Small intestine (tissue), 7 donors: ENCODE data around the gene CCDC149. TPM values are rescaled to one million over a fixed set of nuclear protein-coding genes. Genes with fewer than 3 reads are reported as not detected.

Experiments used
- DNase-seq, 2 donors: peaks; one replicate each; pipeline versions ENCODE4 v3.0.0 to v3.0.0-alpha.2; 2013
- FAIRE-seq: peaks from 2 replicates; lab custom pipeline; 2012; peaks lifted over from hg19 to GRCh38; lab: Jason Lieb, UNC
- H3K27ac ChIP-seq, 3 donors: one replicate each; pipeline ENCODE4 v1.5.1; 2013; ENCODE audit warnings: low read length in 2 of 3, mild to moderate bottlenecking in 2 of 3, control low read depth in 1 of 3, inconsistent platforms in 1 of 3, low read depth in 1 of 3, moderate library complexity in 1 of 3
- H3K27me3 ChIP-seq, 3 donors: one replicate each; pipeline ENCODE4 v1.6.1; 2013; ENCODE audit warnings: low read length in 3 of 3, inconsistent platforms in 1 of 3; ENCODE audit not compliant: control insufficient read depth in 3 of 3, insufficient read depth in 3 of 3
- H3K36me3 ChIP-seq, 3 donors: one replicate each; pipeline ENCODE4 v1.6.1; 2013; ENCODE audit warnings: low read length in 3 of 3, inconsistent platforms in 1 of 3, low read depth in 1 of 3, mild to moderate bottlenecking in 1 of 3, moderate library complexity in 1 of 3; ENCODE audit not compliant: control insufficient read depth in 3 of 3, insufficient read depth in 2 of 3
- H3K4me1 ChIP-seq, 3 donors: one replicate each; pipeline ENCODE4 v1.6.1; 2013; ENCODE audit warnings: low read length in 2 of 3, inconsistent platforms in 1 of 3, low read depth in 1 of 3, mild to moderate bottlenecking in 1 of 3, moderate library complexity in 1 of 3; ENCODE audit not compliant: control insufficient read depth in 3 of 3, insufficient read depth in 2 of 3
- H3K4me3 ChIP-seq, 3 donors: one replicate each; pipeline ENCODE4 v1.5.1; 2013; ENCODE audit warnings: low read length in 3 of 3, control low read depth in 1 of 3, inconsistent platforms in 1 of 3, low read depth in 1 of 3, mild to moderate bottlenecking in 1 of 3, moderate library complexity in 1 of 3
- H3K9me3 ChIP-seq, 2 donors: one replicate each; pipeline ENCODE4 v1.6.1; 2013; ENCODE audit warnings: low read depth in 1 of 2, low read length in 1 of 2; ENCODE audit not compliant: control insufficient read depth in 2 of 2, insufficient read depth in 1 of 2
- WGBS, 3 donors: extraction: QIAGEN DNeasy Blood & Tissue Kit; methylation state at CpG; one replicate each; pipeline ENCODE4 v1.1.7; 2013; 5-methylcytosine and 5-hydroxymethylcytosine counted together
- polyA plus RNA-seq, 4 donors: library from polyadenylated mRNA; stranded (reverse) in 3 of 4; unstranded in 1 of 4; fragments of 200-250 nt in 3 of 4; fragments of 120-200 nt in 1 of 4; gene quantifications; one replicate each; pipeline versions ENCODE4 v1.2.1 to v1.2.3, GENCODE V29; 2013
- donor health status: healthy with polysubstance abuse.
- donor health status: control.
- donor health status: control.
- donor health status: Bipolar disorder and iron deficiency.
- donor health status: healthy.

Gene CCDC149
- polyA plus RNA-seq, 4 donors: 2.2 to 13.2 (median 5.2) TPM

GRCh38 chr4:24808261-24808660 is 104.6 kb downstream of the CCDC149 start:
- 92 to 97% (median 96%) methylated on average over 14 of the region's 14 CpGs for WGBS, 3 donors
- Histone ChIP-seq H3K9me3 (no peaks in the 10 kb centered on the region), H3K27ac (no peak overlapping the region), H3K36me3 (peaks cover 0 to 15% (median 6%) of the 10 kb centered on the region in 3 donors), H3K4me3 (no peak overlapping the region), H3K4me1 (no peaks in the 10 kb centered on the region), H3K27me3 (no peaks in the 10 kb centered on the region)
- FAIRE-seq (no peak), DNase-seq (no peak)

- 66 to 73% (median 72%) methylated on average over 5 of the region's 5 CpGs for WGBS, 3 donors
Observed at GRCh38 chr4:24807611-24808010, 105.2 kb downstream of the CCDC149 start.

GRCh38 chr4:24806206-24806990 is 106.4 kb downstream of the CCDC149 start:
- Histone ChIP-seq H3K27ac (no peak overlapping the region), H3K27me3 (peaks cover 0 to 11% (median 2%) of the 10 kb centered on the region in 3 donors), H3K36me3 (peaks cover 0 to 15% (median 6%) of the 10 kb centered on the region in 3 donors), H3K4me3 (no peak overlapping the region), H3K4me1 (no peaks in the 10 kb centered on the region), H3K9me3 (no peaks in the 10 kb centered on the region)
- FAIRE-seq (no peak), DNase-seq (no peak)
- 84 to 90% (median 89%) methylated on average over 11 of the region's 11 CpGs for WGBS, 3 donors

More at GRCh38 chr4:24807611-24808010, 105.2 kb downstream of the CCDC149 start:
- DNase-seq: no peak
- Histone ChIP-seq H3K4me1 (no peaks in the 10 kb centered on the region), H3K9me3 (no peaks in the 10 kb centered on the region), H3K27me3 (peaks cover 0 to under 1% (median 0%) of the 10 kb centered on the region in 3 donors), H3K4me3 (no peak overlapping the region), H3K27ac (no peak overlapping the region), H3K36me3 (peaks cover 0 to 15% (median 6%) of the 10 kb centered on the region in 3 donors)
- FAIRE-seq: no peak

- no peak overlapping the region for H3K4me3 ChIP-seq
- WGBS, 3 donors: 47 to 64% (median 61%) methylated on average over 6 of the region's 6 CpGs
- peaks cover 0 to 13% (median 6%) of the 10 kb centered on the region in 3 donors for H3K36me3 ChIP-seq
- no peaks in the 10 kb centered on the region for H3K4me1 ChIP-seq
- FAIRE-seq (no peak), DNase-seq (peak in 1 of 2 donors; percentile 19)
- H3K27me3 ChIP-seq: peaks cover 0 to 19% (median 8%) of the 10 kb centered on the region in 3 donors
- H3K9me3 ChIP-seq: no peaks in the 10 kb centered on the region
- H3K27ac ChIP-seq: no peak overlapping the region
Observed at GRCh38 chr4:24805566-24805965, 107.3 kb downstream of the CCDC149 start.

- Histone ChIP-seq H3K27ac (no peak overlapping the region), H3K4me1 (peaks cover 0 to 2% (median 0%) of the 10 kb centered on the region in 3 donors), H3K36me3 (peaks cover 0 to 13% (median 6%) of the 10 kb centered on the region in 3 donors), H3K27me3 (peaks cover 0 to 24% (median 12%) of the 10 kb centered on the region in 3 donors), H3K4me3 (no peak overlapping the region), H3K9me3 (no peaks in the 10 kb centered on the region)
- DNase-seq (no peak), FAIRE-seq (no peak)
- WGBS, 3 donors: 78 to 90% (median 89%) methylated on average over 5 of the region's 5 CpGs
Observed at GRCh38 chr4:24805067-24805466, 107.8 kb downstream of the CCDC149 start.

- no peak overlapping the region for H3K4me3 ChIP-seq
- peaks cover 0 to 2% (median 0%) of the 10 kb centered on the region in 3 donors for H3K4me1 ChIP-seq
- FAIRE-seq: no peak
- peaks cover 0 to 3% (median 0%) of the 10 kb centered on the region in 3 donors for H3K36me3 ChIP-seq
- H3K27ac ChIP-seq: no peak overlapping the region
- peaks cover 2 to 43% (median 19%) of the 10 kb centered on the region in 3 donors for H3K27me3 ChIP-seq
- DNase-seq: no peak
- H3K9me3 ChIP-seq: no peaks in the 10 kb centered on the region
- WGBS, 3 donors: 75 to 85% (median 80%) methylated on average over 6 of the region's 6 CpGs
Observed at GRCh38 chr4:24802648-24803047, 110.2 kb downstream of the CCDC149 start.

- Histone ChIP-seq H3K4me1 (peaks cover 0 to 2% (median 0%) of the 10 kb centered on the region in 3 donors), H3K27ac (no peak overlapping the region), H3K4me3 (no peak overlapping the region), H3K27me3 (peaks cover 2 to 55% (median 19%) of the 10 kb centered on the region in 3 donors), H3K9me3 (no peaks in the 10 kb centered on the region), H3K36me3 (no peaks in the 10 kb centered on the region)
- 48 to 65% (median 57%) methylated on average over 10 of the region's 10 CpGs for WGBS, 3 donors
- FAIRE-seq: no peak
- no peak for DNase-seq
Observed at GRCh38 chr4:24801136-24801855, 111.5 kb downstream of the CCDC149 start.

- Histone ChIP-seq H3K27me3 (peaks cover 2 to 64% (median 19%) of the 10 kb centered on the region in 3 donors), H3K36me3 (no peaks in the 10 kb centered on the region), H3K4me1 (peaks cover 0 to 2% (median 0%) of the 10 kb centered on the region in 3 donors), H3K27ac (no peak overlapping the region), H3K4me3 (peak overlapping the region in 2 of 3 donors; percentile 4 to 21), H3K9me3 (no peaks in the 10 kb centered on the region)
- DNase-seq (no peak), FAIRE-seq (no peak)
- 5 to 13% (median 10%) methylated on average over 25 of the region's 25 CpGs for WGBS, 3 donors
Observed at GRCh38 chr4:24800325-24800895, 112.4 kb downstream of the CCDC149 start.
